OCI-M1 (cell line): ENCODE data around the gene LGALS4.
"Not testable (repeated sequence)": the region's sequence is repeated elsewhere in the genome, so short reads cannot be mapped to it uniquely, and the experiment has no call there.

Experiments used
- DNase-seq: peaks from one replicate; lab custom pipeline; 2025; lab: John Stamatoyannopoulos, UW

The LGALS4 gene

GRCh38 chr19:38770228-38770948 lies 42.4 kb downstream of the LGALS4 start:
- DNase-seq: not testable (repeated sequence)

- DNase-seq: peak; percentile 51
Measured at GRCh38 chr19:38769635-38770211, 43.0 kb downstream of the LGALS4 start.

GRCh38 chr19:38766276-38767047 lies 46.3 kb downstream of the LGALS4 start:
- DNase-seq: no peak

- no peak for DNase-seq
Measured at GRCh38 chr19:38765214-38765613, 47.5 kb downstream of the LGALS4 start.

- no peak for DNase-seq
Measured at GRCh38 chr19:38763795-38764220, 48.9 kb downstream of the LGALS4 start.

GRCh38 chr19:38761884-38762389 lies 50.8 kb downstream of the LGALS4 start:
- not testable (repeated sequence) for DNase-seq

GRCh38 chr19:38760805-38761517 lies 51.8 kb downstream of the LGALS4 start:
- DNase-seq: not testable (repeated sequence)

- DNase-seq: peak; percentile 68
Measured at GRCh38 chr19:38759590-38760003, 53.1 kb downstream of the LGALS4 start.

- DNase-seq: not testable (repeated sequence)
Measured at GRCh38 chr19:38754196-38754595, 58.5 kb downstream of the LGALS4 start.

GRCh38 chr19:38753783-38754182 lies 59.0 kb downstream of the LGALS4 start:
- DNase-seq: peak; percentile 16
